Activated gamma-delta T cell treated with Interleukin-2 at 50 U/mL for 16 hours (primary cell): ENCODE results near the gene SNCA.

Source experiments
- DNase-seq: peaks from one replicate; pipeline ENCODE4 v3.0.0-alpha.2; 2020

The SNCA gene

DNA sequence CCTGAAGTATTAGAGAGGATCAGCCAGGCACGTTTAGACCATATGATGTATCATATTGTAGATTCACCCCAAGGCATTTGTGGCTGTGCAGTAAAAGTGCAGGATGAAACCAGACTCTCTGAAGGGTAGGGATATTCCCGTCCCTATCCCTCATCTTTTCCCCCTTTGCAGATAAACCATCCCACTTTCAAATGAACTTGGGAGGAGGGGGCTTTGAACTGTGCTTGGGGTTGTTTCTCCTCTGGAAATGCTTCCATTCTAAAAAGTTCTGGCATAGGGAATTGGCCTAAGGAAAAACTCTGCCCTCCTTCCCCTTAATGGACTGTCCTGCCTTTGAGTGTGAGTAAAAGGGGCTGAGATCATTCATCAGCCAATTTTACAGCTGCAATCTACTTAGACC is 23.8 kb downstream of the SNCA start:
- DNase-seq = no peak

DNA sequence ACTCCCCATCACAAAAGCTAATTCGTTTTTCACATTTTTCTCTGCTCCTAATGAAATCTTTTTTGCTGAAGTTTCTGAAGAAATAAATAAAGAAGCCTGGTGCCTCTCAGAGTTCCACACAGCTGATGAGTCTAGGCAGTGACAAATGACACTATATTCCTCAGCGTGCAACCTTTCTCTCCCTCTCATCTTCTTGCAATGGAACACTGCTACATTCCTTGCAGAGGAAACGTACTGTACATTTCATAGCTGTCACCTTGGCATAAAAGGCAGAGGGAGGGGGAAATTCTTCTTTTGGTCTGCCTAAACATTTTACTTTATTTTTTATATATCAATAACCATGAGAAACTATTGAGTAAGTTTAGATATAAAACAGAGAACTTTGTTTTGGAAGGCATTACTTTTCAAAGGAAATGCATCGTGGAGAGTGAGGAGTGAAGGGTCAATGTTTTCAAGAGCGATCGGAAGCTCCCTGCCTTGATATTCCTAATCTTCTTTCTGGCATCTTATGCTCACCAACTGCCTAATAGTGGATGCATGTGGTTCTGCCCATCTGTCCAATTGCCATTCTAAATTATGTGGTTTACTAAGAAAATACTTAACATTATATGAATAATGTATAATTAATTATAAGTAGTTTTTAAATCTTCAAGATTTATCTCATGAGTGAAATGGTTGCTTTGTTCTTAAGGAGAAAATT is 29.4 kb downstream of the SNCA start:
- no peak for DNase-seq

DNA sequence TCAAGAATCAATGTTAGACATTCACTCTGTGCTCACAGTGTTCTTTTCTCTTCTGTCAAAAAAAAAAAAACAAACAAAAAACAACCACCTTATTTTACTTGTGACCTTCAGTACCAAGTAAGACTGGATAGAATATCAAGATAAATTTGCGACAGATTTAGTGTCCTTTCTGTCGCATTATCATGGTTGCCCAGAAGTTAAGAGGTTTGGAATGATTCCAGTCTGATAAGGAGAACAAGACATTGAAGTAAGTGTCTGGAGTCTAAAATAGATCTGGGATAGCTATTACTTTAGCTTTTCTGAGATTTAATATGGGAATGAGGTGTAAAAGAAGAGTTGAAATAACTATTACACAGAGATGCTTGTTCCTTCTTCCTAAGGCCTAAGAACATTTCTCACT is 31.7 kb downstream of the SNCA start:
- no peak for DNase-seq

- no peak for DNase-seq
Observed at GRCh38 chr4:89803915-89804314, 33.0 kb downstream of the SNCA start.

- DNase-seq = no peak
Observed at GRCh38 chr4:89803036-89803435, 33.9 kb downstream of the SNCA start.

GRCh38 chr4:89800527-89801103 is 36.3 kb downstream of the SNCA start:
- no peak for DNase-seq

- DNase-seq = no peak
Observed at GRCh38 chr4:89800012-89800516, 36.9 kb downstream of the SNCA start.

- DNase-seq = no peak
Observed at GRCh38 chr4:89799071-89799470, 37.9 kb downstream of the SNCA start.

DNA sequence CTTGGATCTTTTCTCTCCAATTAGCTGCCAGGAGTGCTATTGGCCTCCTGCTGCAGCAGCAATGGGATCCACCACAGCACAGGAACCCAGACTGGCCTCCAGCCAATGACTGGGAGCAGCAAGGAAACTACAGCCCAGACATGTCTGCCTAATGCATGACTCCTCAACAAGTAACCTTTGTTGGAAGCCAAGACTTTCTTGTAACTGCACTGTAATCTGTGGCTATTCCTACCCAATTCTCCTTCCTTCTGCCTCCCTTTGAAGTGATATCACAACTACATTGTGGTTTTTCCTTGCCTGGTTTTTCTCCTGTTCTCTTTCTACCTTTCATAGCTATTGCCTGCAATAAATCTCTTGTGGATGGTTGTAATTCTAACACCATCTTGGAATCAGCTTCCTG is 39.8 kb downstream of the SNCA start:
- no peak for DNase-seq

DNA sequence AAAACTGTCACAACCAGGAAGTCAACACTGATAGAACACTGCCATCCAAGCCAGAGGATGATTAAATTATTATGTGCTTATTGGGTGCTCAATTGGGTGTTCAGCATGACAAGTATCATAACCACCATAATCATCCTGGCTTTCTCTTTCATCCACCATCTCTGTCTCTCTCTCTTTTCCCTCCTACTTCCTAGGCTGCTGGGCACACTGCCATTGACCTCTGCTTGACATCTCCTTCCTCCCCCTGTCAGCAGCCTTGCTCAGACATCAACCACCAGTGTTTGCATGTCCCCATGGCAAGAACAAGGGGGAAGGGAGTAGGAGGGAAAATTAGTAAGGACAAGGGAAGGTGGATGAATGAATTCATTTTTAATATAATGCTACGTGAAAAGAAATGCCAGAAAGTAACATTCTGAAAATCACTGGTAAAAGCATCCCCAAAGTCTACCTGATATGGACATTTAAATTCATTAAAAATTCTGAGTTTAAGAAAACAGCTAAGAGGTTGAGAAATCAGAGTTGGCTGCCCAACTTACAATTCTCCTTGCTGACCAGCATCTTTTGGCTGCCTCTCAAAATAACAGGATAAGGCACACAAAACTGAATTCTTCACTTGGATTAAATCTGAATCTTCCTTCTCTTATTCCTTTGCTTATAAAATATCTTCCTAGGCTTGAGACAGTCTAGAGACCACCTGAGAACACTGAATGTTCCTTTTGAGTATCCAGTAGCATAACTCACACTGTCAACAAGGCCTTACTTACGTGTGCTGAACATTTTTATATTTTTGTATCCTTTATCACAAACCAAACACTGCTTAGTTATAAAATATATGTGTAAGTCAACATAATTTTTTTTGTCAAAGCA is 48.5 kb downstream of the SNCA start:
- no peak for DNase-seq

- no peak for DNase-seq
Observed at GRCh38 chr4:89784686-89785231, 52.2 kb downstream of the SNCA start.

DNA sequence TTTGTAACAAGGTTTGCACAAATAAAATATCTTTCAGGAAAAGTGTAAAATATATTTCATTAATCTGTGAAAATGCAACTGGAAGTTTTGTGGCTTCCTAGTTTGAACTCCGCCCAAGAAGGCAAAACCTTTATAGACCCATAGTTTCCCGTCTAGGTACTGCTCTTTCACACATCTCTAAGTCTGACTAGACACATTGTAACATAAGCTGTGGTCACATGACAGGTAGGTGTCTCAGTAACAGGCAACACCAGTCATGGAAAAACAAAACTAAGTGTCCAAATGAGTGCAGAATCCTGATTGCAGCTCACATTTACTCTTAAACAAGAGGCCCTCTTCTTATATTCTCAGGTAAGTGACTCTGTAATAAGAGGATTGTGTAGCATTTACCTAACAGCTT is 55.6 kb downstream of the SNCA start:
- no peak for DNase-seq

- no peak for DNase-seq
Observed at GRCh38 chr4:89773805-89774204, 63.2 kb downstream of the SNCA start.

GRCh38 chr4:89769856-89770255 is 67.1 kb downstream of the SNCA start:
- DNase-seq = no peak

GRCh38 chr4:89767924-89768323 is 69.0 kb downstream of the SNCA start:
- DNase-seq = no peak

DNA sequence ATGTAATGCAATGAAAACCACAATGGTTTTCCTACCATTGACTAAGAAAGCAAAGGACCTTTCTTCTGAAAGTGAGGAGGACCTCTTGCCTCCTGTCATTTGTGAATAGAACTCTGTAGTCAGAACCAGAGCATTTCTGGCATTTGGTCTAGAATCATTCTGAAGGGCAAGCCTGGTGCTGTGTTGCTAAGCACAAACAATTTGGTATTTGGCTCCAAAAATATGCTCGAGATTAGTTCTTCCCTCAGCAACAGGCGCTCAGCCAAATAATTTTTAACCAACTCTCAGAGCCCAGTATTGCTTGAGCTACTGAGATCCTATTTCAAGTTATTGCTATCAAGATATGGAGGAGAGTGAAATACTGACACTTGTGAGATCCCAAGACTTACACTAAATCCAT is 71.0 kb downstream of the SNCA start:
- no peak for DNase-seq

GRCh38 chr4:89765528-89765927 is 71.4 kb downstream of the SNCA start:
- no peak for DNase-seq

- DNase-seq = no peak
Observed at GRCh38 chr4:89762311-89762710, 74.7 kb downstream of the SNCA start.

DNA sequence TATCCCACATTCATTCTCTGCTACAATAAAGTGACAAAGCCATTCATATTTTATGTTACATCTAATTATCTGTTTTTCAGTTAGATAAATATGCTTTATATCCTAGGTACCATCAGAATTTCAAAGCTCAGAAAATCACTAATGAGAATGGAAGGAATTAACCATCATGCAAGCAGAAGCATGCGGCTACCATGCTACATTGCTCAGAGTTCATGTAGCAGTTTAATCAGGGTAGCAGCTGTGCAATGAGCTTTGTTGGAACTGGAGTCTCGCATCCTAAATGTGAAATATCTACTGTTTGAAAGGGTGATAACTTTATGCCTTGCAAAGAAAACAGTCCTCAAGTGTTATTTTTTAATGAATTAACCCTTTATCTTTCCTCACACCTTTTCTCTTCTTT is 77.5 kb downstream of the SNCA start:
- DNase-seq = no peak

DNA sequence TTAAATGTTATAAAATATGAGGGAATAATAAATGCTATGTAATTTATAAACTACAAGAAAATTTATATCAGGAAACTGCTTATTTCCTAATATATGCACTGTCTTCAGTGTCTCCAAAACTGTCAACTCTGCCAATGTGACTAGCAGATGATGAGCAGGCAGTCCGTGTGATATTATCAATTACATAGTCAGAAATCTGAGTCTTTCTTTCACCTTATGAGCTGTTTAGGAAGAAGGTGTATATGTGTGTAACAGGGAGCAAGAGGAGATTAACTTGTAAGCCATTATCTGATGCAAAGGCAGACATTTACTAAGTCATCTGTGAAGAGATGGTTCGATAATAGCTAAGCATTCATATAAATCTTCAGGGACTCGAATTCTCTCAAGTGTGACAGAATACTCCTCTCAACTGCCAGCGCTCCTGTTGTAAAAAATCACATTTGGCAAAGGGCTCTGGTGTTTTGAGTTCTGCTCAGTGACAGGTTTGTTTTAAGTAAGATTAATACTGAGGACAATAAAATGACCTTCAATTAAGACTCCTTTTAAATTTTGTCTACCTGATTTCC is 79.7 kb downstream of the SNCA start:
- DNase-seq = no peak

- no peak for DNase-seq
Observed at GRCh38 chr4:89755220-89755619, 81.7 kb downstream of the SNCA start.

DNA sequence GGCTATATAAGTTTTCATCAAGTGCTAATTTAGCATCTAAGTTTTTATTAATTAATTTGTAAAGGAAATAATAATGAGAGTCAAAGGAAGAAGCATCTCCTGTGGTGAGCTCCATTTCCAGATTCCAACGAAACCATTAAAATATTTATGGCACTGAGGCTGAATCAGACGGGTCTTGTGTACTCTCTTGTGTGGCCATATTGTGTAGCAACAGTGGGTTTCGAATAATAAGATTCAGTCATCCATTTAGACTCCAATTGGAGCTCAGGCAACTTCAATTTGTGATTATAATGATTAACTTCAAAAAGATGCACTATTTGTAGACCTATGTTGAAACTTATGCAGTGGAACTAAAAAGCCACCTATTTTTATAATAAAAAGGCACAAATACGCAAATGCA is 82.4 kb downstream of the SNCA start:
- no peak for DNase-seq

DNA sequence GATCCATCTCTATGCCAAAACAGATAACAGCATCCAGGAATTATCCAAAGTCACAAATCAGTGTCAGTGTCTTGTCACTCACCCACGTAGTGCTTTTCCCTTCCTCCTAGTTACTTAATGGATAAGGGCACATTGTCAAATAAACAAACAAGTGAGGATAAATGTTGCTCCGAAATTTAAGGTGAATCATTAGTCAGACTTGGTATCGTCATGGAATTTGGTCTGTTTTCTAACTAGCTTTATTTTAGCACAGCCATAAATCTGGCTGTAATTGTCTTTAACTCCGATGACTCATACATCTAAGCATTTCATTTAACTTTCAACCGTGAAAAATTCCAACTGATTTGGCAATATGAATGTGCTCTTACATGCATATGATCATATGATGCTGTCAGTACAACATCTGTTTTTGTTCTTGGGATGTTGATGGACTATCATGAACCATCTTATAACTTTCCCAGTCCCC is 83.3 kb downstream of the SNCA start:
- DNase-seq = no peak
